OCI-LY3 (cell line): ENCODE measurements around the gene FMNL1.

Source experiments
- EZH2phosphoT487 ChIP-seq: fragments of 200-600 bp; shearing (Covaris generic); IDR thresholded peaks from 2 replicates; pipeline ENCODE4 v1.6.1; 2018; ENCODE audit warnings: antibody characterized with exemption, mixed run types, low read depth
- TF ChIP-seq, protein P1 (sequence below): fragments of 200-600, 300-600 bp; sonication (generic); IDR thresholded peaks from 2 replicates; pipeline ENCODE4 v1.5.1; 2014; ENCODE audit warnings: antibody characterized with exemption, low read length, low read depth

DNA sequence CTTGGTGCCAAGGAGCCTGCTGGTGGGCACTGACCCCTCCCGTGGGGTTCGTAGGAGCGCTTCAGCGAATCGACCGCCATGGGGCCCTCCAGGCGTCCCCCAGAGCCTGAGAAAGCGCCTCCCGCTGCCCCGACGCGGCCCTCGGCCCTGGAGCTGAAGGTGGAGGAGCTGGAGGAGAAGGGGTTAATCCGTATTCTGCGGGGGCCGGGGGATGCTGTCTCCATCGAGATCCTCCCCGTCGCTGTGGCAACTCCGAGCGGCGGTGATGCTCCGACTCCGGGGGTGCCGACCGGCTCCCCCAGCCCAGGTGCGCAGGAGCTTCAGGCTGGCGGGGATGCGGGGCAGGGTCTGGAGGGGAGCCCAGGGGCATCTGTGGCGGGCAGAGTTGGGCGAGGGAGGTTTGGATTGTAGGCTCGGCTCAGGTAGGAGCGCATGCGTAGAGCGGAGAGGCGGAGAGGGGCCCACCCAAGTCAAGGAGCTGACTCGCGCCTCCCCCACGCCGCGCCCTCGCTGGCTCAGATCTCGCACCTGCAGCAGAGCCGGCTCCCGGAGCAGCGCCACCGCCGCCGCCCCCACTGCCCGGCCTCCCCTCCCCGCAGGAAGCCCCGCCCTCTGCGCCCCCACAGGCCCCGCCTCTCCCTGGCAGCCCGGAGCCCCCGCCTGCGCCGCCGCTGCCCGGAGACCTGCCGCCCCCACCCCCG, 19.8 kb downstream of the FMNL1 start:
- TF ChIP-seq, protein P1, sequence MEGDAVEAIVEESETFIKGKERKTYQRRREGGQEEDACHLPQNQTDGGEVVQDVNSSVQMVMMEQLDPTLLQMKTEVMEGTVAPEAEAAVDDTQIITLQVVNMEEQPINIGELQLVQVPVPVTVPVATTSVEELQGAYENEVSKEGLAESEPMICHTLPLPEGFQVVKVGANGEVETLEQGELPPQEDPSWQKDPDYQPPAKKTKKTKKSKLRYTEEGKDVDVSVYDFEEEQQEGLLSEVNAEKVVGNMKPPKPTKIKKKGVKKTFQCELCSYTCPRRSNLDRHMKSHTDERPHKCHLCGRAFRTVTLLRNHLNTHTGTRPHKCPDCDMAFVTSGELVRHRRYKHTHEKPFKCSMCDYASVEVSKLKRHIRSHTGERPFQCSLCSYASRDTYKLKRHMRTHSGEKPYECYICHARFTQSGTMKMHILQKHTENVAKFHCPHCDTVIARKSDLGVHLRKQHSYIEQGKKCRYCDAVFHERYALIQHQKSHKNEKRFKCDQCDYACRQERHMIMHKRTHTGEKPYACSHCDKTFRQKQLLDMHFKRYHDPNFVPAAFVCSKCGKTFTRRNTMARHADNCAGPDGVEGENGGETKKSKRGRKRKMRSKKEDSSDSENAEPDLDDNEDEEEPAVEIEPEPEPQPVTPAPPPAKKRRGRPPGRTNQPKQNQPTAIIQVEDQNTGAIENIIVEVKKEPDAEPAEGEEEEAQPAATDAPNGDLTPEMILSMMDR, result no peak
- TF ChIP-seq EZH2phosphoT487, result no peak
